Measurements from ENCODE around the gene SLC28A2. TPM values are rescaled to one million over a fixed set of nuclear protein-coding genes. Genes with fewer than 3 reads are reported as not detected.
A peak's percentile ranks its signal among the peaks of the same experiment; 100 is the strongest.

Gene SLC28A2
- total and polyA plus RNA-seq, 2 of the 13 experiments (the other 11 are each of a cell fraction or from before 2014, with no cell fraction given) = 0.01 to 0.11 TPM

DNA sequence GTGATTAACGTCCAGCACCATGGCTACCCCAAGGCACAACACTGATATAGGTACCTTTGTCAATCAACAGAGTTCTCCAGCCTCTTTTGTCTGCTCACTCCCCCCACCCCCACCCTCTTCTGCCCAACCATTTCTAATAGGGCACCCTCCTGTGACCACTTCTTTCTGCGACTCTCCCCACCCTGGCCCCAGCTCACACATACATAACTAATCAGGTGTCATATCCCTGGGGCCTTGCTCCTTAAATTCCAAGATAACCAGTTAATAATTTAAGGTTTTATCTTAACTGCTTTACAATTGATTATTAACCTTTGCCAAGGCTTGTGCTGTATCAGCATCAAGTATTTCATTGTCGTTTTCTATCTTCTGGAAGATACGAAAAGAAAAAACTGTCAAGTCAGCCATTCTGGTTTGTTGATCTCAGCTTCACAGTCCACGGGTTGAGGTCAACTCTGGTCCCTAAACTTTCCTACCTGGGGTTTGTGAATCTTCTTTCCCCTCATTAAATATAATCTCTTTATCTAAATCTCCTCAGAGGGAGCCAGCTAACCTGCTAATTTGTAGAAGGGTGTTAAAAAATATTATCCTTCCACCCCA lies 27.3 kb upstream of the SLC28A2 start:
- no peak overlapping the region for H3K27ac ChIP-seq (ENCODE audit: extremely low read length, insufficient read depth, low read length)
- no peaks in the 10 kb centered on the region for H3K9me3 ChIP-seq (ENCODE audit: low read length)
- no TSS peak for BruUV-seq (replicated peaks)
- WGBS (ENCODE audit: low lambda C conversion rate) = 15% methylated on average over 5 of the region's 5 CpGs
- DNase-seq (ENCODE audit: low spot score) = no peak
- no peak overlapping the region for H3K9ac ChIP-seq (ENCODE audit: insufficient read depth, low read depth, low read length)
- no peak overlapping the region for H3K4me3 ChIP-seq (replicated peaks in 1 of 3; ENCODE audit: insufficient read depth in 1 of 3, low read depth in 2 of 3, low read length in 3 of 3)
- no peaks in the 10 kb centered on the region for H3K36me3 ChIP-seq (replicated peaks in 1 of 2; ENCODE audit: control insufficient read depth in 1 of 2, insufficient read depth in 2 of 2, low read length in 2 of 2)
- H3K4me2 ChIP-seq (ENCODE audit: low read depth, low read length) = no peak overlapping the region
- CTCF ChIA-PET (ENCODE audit: low intra/inter-chr PET ratio, low total read pairs) = no interaction called here
- H3K27me3 ChIP-seq (ENCODE audit: control insufficient read depth in 1 of 2, insufficient read depth in 2 of 2, low read length in 2 of 2) = no peaks in the 10 kb centered on the region; a peak in 1 of 5 replicates
- FAIRE-seq = no peak
- intact Hi-C loops (cut with micrococcal nuclease; ENCODE audit: unreplicated experiment) = no loop called here
- POLR2A ChIA-PET = no interaction called here
- no peak for ATAC-seq
- in situ Hi-C loops (cut with HindIII; ENCODE audit: extremely low pct_ligation_motif_present, low pct_unique_long_range_greater_than_20kb) = no loop called here
- no peak overlapping the region for H2AFZ ChIP-seq (ENCODE audit: low read length)
- H3K4me1 ChIP-seq (ENCODE audit: insufficient read depth, low read length) = no peaks in the 10 kb centered on the region
- H3K79me2 ChIP-seq (ENCODE audit: insufficient read depth, low read length) = no peaks in the 10 kb centered on the region
- H4K20me1 ChIP-seq (ENCODE audit: insufficient read depth, low read length) = no peaks in the 10 kb centered on the region
- TF ChIP-seq, protein P1, sequence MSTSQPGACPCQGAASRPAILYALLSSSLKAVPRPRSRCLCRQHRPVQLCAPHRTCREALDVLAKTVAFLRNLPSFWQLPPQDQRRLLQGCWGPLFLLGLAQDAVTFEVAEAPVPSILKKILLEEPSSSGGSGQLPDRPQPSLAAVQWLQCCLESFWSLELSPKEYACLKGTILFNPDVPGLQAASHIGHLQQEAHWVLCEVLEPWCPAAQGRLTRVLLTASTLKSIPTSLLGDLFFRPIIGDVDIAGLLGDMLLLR (CRISPR knock-in tag; IDR thresholded peaks at IDR 0.05) = no peak
- peak; percentile 95 to 98 for TF ChIP-seq MAFK (conservative IDR thresholded peaks at IDR 0.05 in 1 of 2, IDR thresholded peaks at IDR 0.05 in 1 of 2; ENCODE audit: low read length in 2 of 2)
- TF ChIP-seq ZNF124 (CRISPR knock-in tag; IDR thresholded peaks at IDR 0.05) = no peak
- TF ChIP-seq NFRKB (IDR thresholded peaks at IDR 0.05) = no peak
- TF ChIP-seq ZNF333 (CRISPR knock-in tag; IDR thresholded peaks at IDR 0.05; ENCODE audit: borderline replicate concordance) = no peak
- no peak for TF ChIP-seq ZNF879 (CRISPR knock-in tag; IDR thresholded peaks at IDR 0.05)
- TF ChIP-seq MAFF (IDR thresholded peaks at IDR 0.05; ENCODE audit: low read depth, low read length) = peak; percentile 96
- TF ChIP-seq, protein P2, sequence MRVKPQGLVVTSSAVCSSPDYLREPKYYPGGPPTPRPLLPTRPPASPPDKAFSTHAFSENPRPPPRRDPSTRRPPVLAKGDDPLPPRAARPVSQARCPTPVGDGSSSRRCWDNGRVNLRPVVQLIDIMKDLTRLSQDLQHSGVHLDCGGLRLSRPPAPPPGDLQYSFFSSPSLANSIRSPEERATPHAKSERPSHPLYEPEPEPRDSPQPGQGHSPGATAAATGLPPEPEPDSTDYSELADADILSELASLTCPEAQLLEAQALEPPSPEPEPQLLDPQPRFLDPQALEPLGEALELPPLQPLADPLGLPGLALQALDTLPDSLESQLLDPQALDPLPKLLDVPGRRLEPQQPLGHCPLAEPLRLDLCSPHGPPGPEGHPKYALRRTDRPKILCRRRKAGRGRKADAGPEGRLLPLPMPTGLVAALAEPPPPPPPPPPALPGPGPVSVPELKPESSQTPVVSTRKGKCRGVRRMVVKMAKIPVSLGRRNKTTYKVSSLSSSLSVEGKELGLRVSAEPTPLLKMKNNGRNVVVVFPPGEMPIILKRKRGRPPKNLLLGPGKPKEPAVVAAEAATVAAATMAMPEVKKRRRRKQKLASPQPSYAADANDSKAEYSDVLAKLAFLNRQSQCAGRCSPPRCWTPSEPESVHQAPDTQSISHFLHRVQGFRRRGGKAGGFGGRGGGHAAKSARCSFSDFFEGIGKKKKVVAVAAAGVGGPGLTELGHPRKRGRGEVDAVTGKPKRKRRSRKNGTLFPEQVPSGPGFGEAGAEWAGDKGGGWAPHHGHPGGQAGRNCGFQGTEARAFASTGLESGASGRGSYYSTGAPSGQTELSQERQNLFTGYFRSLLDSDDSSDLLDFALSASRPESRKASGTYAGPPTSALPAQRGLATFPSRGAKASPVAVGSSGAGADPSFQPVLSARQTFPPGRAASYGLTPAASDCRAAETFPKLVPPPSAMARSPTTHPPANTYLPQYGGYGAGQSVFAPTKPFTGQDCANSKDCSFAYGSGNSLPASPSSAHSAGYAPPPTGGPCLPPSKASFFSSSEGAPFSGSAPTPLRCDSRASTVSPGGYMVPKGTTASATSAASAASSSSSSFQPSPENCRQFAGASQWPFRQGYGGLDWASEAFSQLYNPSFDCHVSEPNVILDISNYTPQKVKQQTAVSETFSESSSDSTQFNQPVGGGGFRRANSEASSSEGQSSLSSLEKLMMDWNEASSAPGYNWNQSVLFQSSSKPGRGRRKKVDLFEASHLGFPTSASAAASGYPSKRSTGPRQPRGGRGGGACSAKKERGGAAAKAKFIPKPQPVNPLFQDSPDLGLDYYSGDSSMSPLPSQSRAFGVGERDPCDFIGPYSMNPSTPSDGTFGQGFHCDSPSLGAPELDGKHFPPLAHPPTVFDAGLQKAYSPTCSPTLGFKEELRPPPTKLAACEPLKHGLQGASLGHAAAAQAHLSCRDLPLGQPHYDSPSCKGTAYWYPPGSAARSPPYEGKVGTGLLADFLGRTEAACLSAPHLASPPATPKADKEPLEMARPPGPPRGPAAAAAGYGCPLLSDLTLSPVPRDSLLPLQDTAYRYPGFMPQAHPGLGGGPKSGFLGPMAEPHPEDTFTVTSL (CRISPR knock-in tag; IDR thresholded peaks at IDR 0.05; ENCODE audit: borderline replicate concordance) = no peak
- no peak for TF ChIP-seq KDM3A (CRISPR knock-in tag; IDR thresholded peaks at IDR 0.05; ENCODE audit: low read depth)
- no peak for TF ChIP-seq KLF12 (CRISPR knock-in tag; IDR thresholded peaks at IDR 0.05; ENCODE audit: borderline replicate concordance)
- TF ChIP-seq CEBPB (IDR thresholded peaks at IDR 0.05; ENCODE audit: borderline replicate concordance, low read depth, low read length) = no peak
- TF ChIP-seq, protein P3, sequence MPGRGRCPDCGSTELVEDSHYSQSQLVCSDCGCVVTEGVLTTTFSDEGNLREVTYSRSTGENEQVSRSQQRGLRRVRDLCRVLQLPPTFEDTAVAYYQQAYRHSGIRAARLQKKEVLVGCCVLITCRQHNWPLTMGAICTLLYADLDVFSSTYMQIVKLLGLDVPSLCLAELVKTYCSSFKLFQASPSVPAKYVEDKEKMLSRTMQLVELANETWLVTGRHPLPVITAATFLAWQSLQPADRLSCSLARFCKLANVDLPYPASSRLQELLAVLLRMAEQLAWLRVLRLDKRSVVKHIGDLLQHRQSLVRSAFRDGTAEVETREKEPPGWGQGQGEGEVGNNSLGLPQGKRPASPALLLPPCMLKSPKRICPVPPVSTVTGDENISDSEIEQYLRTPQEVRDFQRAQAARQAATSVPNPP (CRISPR knock-in tag; IDR thresholded peaks at IDR 0.05) = no peak
- TF ChIP-seq, protein P4, sequence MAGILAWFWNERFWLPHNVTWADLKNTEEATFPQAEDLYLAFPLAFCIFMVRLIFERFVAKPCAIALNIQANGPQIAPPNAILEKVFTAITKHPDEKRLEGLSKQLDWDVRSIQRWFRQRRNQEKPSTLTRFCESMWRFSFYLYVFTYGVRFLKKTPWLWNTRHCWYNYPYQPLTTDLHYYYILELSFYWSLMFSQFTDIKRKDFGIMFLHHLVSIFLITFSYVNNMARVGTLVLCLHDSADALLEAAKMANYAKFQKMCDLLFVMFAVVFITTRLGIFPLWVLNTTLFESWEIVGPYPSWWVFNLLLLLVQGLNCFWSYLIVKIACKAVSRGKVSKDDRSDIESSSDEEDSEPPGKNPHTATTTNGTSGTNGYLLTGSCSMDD (CRISPR knock-in tag; IDR thresholded peaks at IDR 0.05) = no peak
- no peak for TF ChIP-seq ZNF382 (CRISPR knock-in tag; IDR thresholded peaks at IDR 0.05; ENCODE audit: borderline replicate concordance)
- TF ChIP-seq, protein P5, sequence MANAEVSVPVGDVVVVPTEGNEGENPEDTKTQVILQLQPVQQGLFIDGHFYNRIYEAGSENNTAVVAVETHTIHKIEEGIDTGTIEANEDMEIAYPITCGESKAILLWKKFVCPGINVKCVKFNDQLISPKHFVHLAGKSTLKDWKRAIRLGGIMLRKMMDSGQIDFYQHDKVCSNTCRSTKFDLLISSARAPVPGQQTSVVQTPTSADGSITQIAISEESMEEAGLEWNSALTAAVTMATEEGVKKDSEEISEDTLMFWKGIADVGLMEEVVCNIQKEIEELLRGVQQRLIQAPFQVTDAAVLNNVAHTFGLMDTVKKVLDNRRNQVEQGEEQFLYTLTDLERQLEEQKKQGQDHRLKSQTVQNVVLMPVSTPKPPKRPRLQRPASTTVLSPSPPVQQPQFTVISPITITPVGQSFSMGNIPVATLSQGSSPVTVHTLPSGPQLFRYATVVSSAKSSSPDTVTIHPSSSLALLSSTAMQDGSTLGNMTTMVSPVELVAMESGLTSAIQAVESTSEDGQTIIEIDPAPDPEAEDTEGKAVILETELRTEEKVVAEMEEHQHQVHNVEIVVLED (CRISPR knock-in tag; IDR thresholded peaks at IDR 0.05; ENCODE audit: borderline replicate concordance) = no peak
